Mesenchymal stem cell (in vitro differentiated cells and primary cell): ENCODE measurements around the gene SAMMSON.

Experiments used
- DNase-seq: peaks from one replicate; pipeline ENCODE4 v3.0.0-alpha.2; 2013
- H2AFZ ChIP-seq: one replicate; pipeline ENCODE4 v1.6.1; 2013; ENCODE audit warnings: low read depth, mild to moderate bottlenecking, control low read depth, inconsistent platforms, low read length, moderate library complexity
- H2AK5ac ChIP-seq: 2 replicates; pipeline ENCODE4 v1.6.1; 2013; ENCODE audit warnings: low read length, moderate library complexity, mild to moderate bottlenecking, inconsistent platforms; ENCODE audit not compliant: severe bottlenecking
- H2BK120ac ChIP-seq: one replicate; pipeline ENCODE4 v1.6.1; 2013; ENCODE audit warnings: low read depth, mild to moderate bottlenecking, inconsistent platforms, low read length, moderate library complexity
- H2BK12ac ChIP-seq, 2 experiments: one replicate each; pipeline ENCODE4 v1.6.1; 2013; ENCODE audit warnings: inconsistent platforms in 2 of 2, low read length in 2 of 2, mild to moderate bottlenecking in 2 of 2, moderate library complexity in 2 of 2, control low read depth in 1 of 2
- H2BK15ac ChIP-seq: one replicate; pipeline ENCODE4 v1.6.1; 2013; ENCODE audit warnings: mild to moderate bottlenecking, low read depth, inconsistent platforms; ENCODE audit not compliant: poor library complexity, severe bottlenecking
- H2BK5ac ChIP-seq: 2 replicates; pipeline ENCODE4 v1.6.1; 2013; ENCODE audit warnings: low read depth, mild to moderate bottlenecking, low read length, control low read depth, inconsistent platforms; ENCODE audit not compliant: poor library complexity, severe bottlenecking
- H3K14ac ChIP-seq, 2 experiments: one replicate each; pipeline ENCODE4 v1.6.1; 2013; ENCODE audit warnings: inconsistent platforms in 2 of 2, low read length in 2 of 2, control low read depth in 1 of 2, mild to moderate bottlenecking in 1 of 2, moderate library complexity in 1 of 2
- H3K18ac ChIP-seq, 2 experiments: one replicate each; pipeline ENCODE4 v1.6.1; 2013; ENCODE audit warnings: inconsistent platforms in 2 of 2, low read length in 2 of 2, control low read depth in 1 of 2, low read depth in 1 of 2, mild to moderate bottlenecking in 1 of 2
- H3K23ac ChIP-seq, 2 experiments: one replicate each; pipeline ENCODE4 v1.6.1; 2013; ENCODE audit warnings: inconsistent platforms in 2 of 2, low read length in 2 of 2, mild to moderate bottlenecking in 2 of 2, moderate library complexity in 2 of 2, control low read depth in 1 of 2
- H3K27ac ChIP-seq: 2 replicates; pipeline ENCODE4 v1.5.1; 2013; ENCODE audit warnings: mild to moderate bottlenecking, moderate library complexity, low read length, control low read depth, inconsistent platforms; ENCODE audit not compliant: poor library complexity, severe bottlenecking
- H3K27me3 ChIP-seq, 2 experiments: 2 replicates each; pipeline versions ENCODE4 v1.6.1 to v1.7.0; 2013; ENCODE audit warnings: low read length in 2 of 2, mild to moderate bottlenecking in 2 of 2, moderate library complexity in 2 of 2, control low read depth in 1 of 2, inconsistent platforms in 1 of 2; ENCODE audit not compliant: control insufficient read depth in 1 of 2, insufficient read depth in 1 of 2
- H3K36me3 ChIP-seq, 2 experiments: 2 replicates each; pipeline versions ENCODE4 v1.6.1 to v1.7.0; 2013; ENCODE audit warnings: low read length in 2 of 2, control low read depth in 1 of 2, inconsistent platforms in 1 of 2, low read depth in 1 of 2, mild to moderate bottlenecking in 1 of 2; ENCODE audit not compliant: insufficient read depth in 2 of 2, control insufficient read depth in 1 of 2
- H3K4ac ChIP-seq, 2 experiments: one replicate each; pipeline ENCODE4 v1.6.1; 2013; ENCODE audit warnings: inconsistent platforms in 2 of 2, low read length in 2 of 2, mild to moderate bottlenecking in 2 of 2, moderate library complexity in 2 of 2, control low read depth in 1 of 2, low read depth in 1 of 2
- H3K4me1 ChIP-seq: 2 replicates; pipeline ENCODE4 v1.6.1; 2013; ENCODE audit warnings: low read depth, low read length, control low read depth; ENCODE audit not compliant: control insufficient read depth, insufficient read depth
- H3K4me2 ChIP-seq: 2 replicates; pipeline ENCODE4 v1.6.1; 2013; ENCODE audit warnings: low read length, mild to moderate bottlenecking, inconsistent platforms; ENCODE audit not compliant: poor library complexity, severe bottlenecking
- H3K4me3 ChIP-seq, 2 experiments: 2 replicates each; pipeline versions ENCODE4 v1.5.1 to v1.7.0; 2013; ENCODE audit warnings: low read length in 2 of 2, mild to moderate bottlenecking in 2 of 2, control low read depth in 1 of 2, low read depth in 1 of 2; ENCODE audit not compliant: insufficient read depth in 1 of 2
- H3K79me1 ChIP-seq: replicated peaks from 2 replicates; pipeline ENCODE4 v1.6.1; 2013; ENCODE audit warnings: mild to moderate bottlenecking, control low read depth, low read length, inconsistent platforms; ENCODE audit not compliant: poor library complexity, severe bottlenecking
- H3K9ac ChIP-seq: 2 replicates; pipeline ENCODE4 v1.7.0; 2013; ENCODE audit warnings: mild to moderate bottlenecking, low read length, moderate library complexity
- H3K9me3 ChIP-seq: 2 replicates; pipeline ENCODE4 v1.7.0; 2013; ENCODE audit warnings: mild to moderate bottlenecking, low read length; ENCODE audit not compliant: control insufficient read depth
- H4K8ac ChIP-seq: one replicate; pipeline ENCODE4 v1.6.1; 2013; ENCODE audit warnings: inconsistent platforms, mild to moderate bottlenecking, low read length, moderate library complexity
- H4K91ac ChIP-seq: one replicate; pipeline ENCODE4 v1.6.1; 2013; ENCODE audit warnings: mild to moderate bottlenecking, low read length, inconsistent platforms
- WGBS: methylation state at CpG from one replicate; pipeline ENCODE4 v1.1.7; 2013; ENCODE audit warnings: mixed read lengths; 5-methylcytosine and 5-hydroxymethylcytosine counted together

Gene SAMMSON

GRCh38 chr3:70110066-70110465, 110.5 kb downstream of the SAMMSON start:
- no peak overlapping the region for H2AFZ ChIP-seq
- no peaks in the 10 kb centered on the region for H3K36me3 ChIP-seq
- H3K27ac ChIP-seq: no peak overlapping the region
- no peak overlapping the region for H3K14ac ChIP-seq
- no peak overlapping the region for H2BK12ac ChIP-seq
- no peak overlapping the region for H3K4ac ChIP-seq
- H3K4me3 ChIP-seq: no peak overlapping the region
- no peak for DNase-seq
- H3K23ac ChIP-seq: no peak overlapping the region
- no peak overlapping the region for H3K4me2 ChIP-seq
- H3K4me1 ChIP-seq: no peaks in the 10 kb centered on the region
- WGBS: 55% methylated on average over 2 of the region's 2 CpGs
- no peak overlapping the region for H4K8ac ChIP-seq
- no peak overlapping the region for H3K9ac ChIP-seq
- H2BK5ac ChIP-seq: no peak overlapping the region
- peaks cover 0 to 8% of the 10 kb centered on the region in 2 experiments for H3K27me3 ChIP-seq
- no peaks in the 10 kb centered on the region for H3K79me1 ChIP-seq
- no peak overlapping the region for H2BK120ac ChIP-seq
- H3K18ac ChIP-seq: no peak overlapping the region
- H4K91ac ChIP-seq: no peak overlapping the region
- no peak overlapping the region for H2BK15ac ChIP-seq
- no peaks in the 10 kb centered on the region for H3K9me3 ChIP-seq
- no peak overlapping the region for H2AK5ac ChIP-seq

- Histone ChIP-seq H3K36me3 (no peaks in the 10 kb centered on the region), H3K9me3 (no peaks in the 10 kb centered on the region), H2BK120ac (no peak overlapping the region), H3K4ac (no peak overlapping the region), H3K4me1 (no peaks in the 10 kb centered on the region), H3K18ac (no peak overlapping the region), H4K91ac (no peak overlapping the region), H3K14ac (no peak overlapping the region), H3K27me3 (peaks cover 0 to 8% of the 10 kb centered on the region in 2 experiments), H3K23ac (no peak overlapping the region), H3K4me2 (no peak overlapping the region), H2BK12ac (no peak overlapping the region), H3K79me1 (no peaks in the 10 kb centered on the region), H2BK15ac (no peak overlapping the region), H2AK5ac (no peak overlapping the region), H2AFZ (no peak overlapping the region), H4K8ac (no peak overlapping the region), H3K27ac (no peak overlapping the region), H3K4me3 (no peak overlapping the region), H3K9ac (no peak overlapping the region), H2BK5ac (no peak overlapping the region)
- no peak for DNase-seq
- WGBS: 46% methylated on average over 1 of the region's 1 CpG
Observed at GRCh38 chr3:70111411-70111810, 111.9 kb downstream of the SAMMSON start.

GRCh38 chr3:70112751-70113150, 113.2 kb downstream of the SAMMSON start:
- Histone ChIP-seq H2AK5ac (no peak overlapping the region), H2BK15ac (no peak overlapping the region), H3K4me1 (no peaks in the 10 kb centered on the region), H4K8ac (no peak overlapping the region), H3K4me2 (no peak overlapping the region), H4K91ac (no peak overlapping the region), H2BK120ac (no peak overlapping the region), H2BK12ac (no peak overlapping the region), H3K79me1 (no peaks in the 10 kb centered on the region), H3K4me3 (no peak overlapping the region), H3K9ac (no peak overlapping the region), H2AFZ (no peak overlapping the region), H2BK5ac (no peak overlapping the region), H3K23ac (no peak overlapping the region), H3K4ac (no peak overlapping the region), H3K27me3 (peaks cover 0 to 8% of the 10 kb centered on the region in 2 experiments), H3K9me3 (no peaks in the 10 kb centered on the region), H3K27ac (no peak overlapping the region), H3K36me3 (no peaks in the 10 kb centered on the region), H3K18ac (no peak overlapping the region), H3K14ac (no peak overlapping the region)
- WGBS: 69% methylated on average over 2 of the region's 3 CpGs
- no peak for DNase-seq

GRCh38 chr3:70114431-70114830, 114.9 kb downstream of the SAMMSON start:
- Histone ChIP-seq H2BK120ac (no peak overlapping the region), H3K23ac (no peak overlapping the region), H2AK5ac (no peak overlapping the region), H3K14ac (no peak overlapping the region), H3K36me3 (no peaks in the 10 kb centered on the region), H3K4ac (no peak overlapping the region), H4K91ac (no peak overlapping the region), H3K18ac (no peak overlapping the region), H3K9me3 (no peaks in the 10 kb centered on the region), H3K27me3 (peaks cover 0 to 8% of the 10 kb centered on the region in 2 experiments), H3K9ac (no peak overlapping the region), H2BK5ac (no peak overlapping the region), H3K4me3 (no peak overlapping the region), H4K8ac (no peak overlapping the region), H3K4me2 (no peak overlapping the region), H3K4me1 (no peaks in the 10 kb centered on the region), H3K27ac (no peak overlapping the region), H2AFZ (no peak overlapping the region), H2BK15ac (no peak overlapping the region), H2BK12ac (no peak overlapping the region), H3K79me1 (no peaks in the 10 kb centered on the region)
- no CpG with 5 or more reads among the region's 1 CpG for WGBS
- DNase-seq: no peak
